ENCODE data around the gene PSME4.

Gene PSME4, protein sequence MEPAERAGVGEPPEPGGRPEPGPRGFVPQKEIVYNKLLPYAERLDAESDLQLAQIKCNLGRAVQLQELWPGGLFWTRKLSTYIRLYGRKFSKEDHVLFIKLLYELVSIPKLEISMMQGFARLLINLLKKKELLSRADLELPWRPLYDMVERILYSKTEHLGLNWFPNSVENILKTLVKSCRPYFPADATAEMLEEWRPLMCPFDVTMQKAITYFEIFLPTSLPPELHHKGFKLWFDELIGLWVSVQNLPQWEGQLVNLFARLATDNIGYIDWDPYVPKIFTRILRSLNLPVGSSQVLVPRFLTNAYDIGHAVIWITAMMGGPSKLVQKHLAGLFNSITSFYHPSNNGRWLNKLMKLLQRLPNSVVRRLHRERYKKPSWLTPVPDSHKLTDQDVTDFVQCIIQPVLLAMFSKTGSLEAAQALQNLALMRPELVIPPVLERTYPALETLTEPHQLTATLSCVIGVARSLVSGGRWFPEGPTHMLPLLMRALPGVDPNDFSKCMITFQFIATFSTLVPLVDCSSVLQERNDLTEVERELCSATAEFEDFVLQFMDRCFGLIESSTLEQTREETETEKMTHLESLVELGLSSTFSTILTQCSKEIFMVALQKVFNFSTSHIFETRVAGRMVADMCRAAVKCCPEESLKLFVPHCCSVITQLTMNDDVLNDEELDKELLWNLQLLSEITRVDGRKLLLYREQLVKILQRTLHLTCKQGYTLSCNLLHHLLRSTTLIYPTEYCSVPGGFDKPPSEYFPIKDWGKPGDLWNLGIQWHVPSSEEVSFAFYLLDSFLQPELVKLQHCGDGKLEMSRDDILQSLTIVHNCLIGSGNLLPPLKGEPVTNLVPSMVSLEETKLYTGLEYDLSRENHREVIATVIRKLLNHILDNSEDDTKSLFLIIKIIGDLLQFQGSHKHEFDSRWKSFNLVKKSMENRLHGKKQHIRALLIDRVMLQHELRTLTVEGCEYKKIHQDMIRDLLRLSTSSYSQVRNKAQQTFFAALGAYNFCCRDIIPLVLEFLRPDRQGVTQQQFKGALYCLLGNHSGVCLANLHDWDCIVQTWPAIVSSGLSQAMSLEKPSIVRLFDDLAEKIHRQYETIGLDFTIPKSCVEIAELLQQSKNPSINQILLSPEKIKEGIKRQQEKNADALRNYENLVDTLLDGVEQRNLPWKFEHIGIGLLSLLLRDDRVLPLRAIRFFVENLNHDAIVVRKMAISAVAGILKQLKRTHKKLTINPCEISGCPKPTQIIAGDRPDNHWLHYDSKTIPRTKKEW (N-terminal part only)

DNA sequence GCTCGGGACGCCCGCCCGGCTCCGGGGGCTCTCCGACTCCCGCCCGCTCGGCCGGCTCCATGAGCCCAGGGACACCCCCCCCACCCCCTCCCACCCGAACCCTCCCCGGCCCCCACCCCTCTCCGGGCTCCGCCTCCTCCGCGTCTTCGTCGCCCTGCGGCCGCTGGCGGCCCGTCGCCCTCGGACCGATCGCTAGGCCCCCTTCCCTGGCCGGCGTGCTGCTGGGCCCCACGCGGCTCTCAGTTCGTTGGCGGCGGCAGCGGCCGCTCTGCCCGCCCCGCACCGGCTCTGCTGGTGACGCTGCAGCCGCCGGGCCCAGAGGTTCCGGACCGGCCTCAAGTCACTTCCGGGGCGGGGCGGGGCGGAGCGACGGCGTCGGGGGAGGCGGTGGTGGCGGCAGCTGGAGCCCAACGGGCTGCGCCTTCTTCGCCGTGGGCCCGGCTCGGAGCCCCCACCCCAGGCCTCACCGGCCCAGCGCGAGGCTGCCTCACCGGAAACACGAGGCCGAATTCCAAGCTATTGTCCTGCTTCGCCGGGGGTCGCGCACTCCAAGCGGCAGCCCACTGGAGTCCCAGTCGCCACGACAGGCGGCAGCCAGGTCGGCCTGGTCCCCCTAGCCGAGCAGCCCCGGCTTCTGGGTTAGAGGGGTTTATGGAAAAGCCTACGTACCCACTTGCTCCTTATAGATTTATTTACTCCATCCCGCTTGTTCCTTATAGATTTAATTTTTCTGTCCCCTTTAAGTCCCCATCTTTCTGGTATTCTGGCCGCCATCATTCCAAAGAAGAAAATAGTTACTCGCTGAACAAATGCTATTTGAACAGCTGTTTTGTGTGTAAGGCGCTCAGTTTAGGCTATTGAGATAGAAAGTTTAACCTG is at the start of gene PSME4:
PSME4 (minus strand) TSS at position 270 of the 879 bp plus-strand sequence; CDS start at position 61, 209 bp downstream.
- peak; percentile 93 to 94 (median 93) for DNase-seq

DNA sequence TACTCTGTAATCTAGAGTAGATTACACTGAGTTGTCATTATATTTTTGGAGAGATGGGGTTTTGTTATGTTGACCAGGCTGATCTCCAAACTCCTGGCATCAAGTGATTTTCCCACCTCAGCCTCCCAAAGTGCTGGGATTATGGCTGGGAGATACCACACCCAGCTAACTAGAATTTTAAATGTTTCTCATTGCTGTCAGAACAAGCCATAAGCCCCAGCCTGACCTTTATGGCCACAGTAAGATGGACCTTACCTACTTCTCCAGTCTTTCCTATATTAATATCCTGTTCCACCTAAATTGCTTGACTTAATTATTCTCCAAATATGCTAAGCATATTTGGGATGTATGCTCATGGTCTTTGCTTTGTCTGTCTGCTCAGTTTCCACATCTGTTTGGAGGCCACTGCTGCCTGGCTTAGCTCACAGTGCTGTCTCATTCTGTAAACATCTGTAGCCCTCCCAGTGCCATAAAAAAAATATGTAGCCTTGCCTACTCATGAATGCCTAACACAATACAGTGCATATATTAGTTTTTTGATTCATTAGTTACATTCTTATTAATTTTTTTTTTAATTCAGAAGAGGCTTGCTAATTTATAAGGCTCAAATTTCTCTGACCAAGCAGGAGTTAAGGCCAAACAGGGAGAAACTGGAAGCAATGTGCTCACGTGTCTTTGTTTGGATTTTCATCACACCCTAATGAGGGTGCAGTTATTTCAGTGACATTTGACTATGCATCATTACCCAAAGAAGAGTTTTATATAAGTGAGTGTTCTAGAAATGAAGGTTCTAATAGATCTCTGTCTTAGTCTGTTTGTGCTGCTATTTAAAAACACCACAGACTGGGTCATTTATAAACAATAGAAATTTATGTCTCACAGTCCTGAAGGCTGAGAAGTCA is 45.3 kb upstream of the PSME4 start:
- DNase-seq = peak in 1 of 3 experiments; percentile 36

DNA sequence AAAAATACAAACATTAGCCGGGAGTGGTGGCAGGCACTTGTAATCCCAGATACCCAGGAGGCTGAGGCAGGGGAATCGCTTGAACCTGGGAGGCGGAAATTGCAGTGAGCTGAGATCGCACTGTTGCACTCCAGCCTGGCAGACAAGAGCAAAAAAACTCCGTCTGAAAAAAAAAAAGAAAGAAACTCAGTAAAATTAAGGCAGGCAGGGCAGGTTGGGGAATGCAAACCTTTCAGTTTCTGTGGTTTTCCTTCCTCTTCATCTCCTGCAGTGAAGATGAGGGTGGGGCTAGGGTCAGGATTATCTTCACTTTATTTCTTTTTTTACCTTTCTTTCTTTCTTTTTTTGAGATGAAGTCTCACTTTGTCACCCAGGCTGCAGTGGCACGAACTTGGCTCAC is 43.2 kb upstream of the PSME4 start:
- no peak for DNase-seq

DNA sequence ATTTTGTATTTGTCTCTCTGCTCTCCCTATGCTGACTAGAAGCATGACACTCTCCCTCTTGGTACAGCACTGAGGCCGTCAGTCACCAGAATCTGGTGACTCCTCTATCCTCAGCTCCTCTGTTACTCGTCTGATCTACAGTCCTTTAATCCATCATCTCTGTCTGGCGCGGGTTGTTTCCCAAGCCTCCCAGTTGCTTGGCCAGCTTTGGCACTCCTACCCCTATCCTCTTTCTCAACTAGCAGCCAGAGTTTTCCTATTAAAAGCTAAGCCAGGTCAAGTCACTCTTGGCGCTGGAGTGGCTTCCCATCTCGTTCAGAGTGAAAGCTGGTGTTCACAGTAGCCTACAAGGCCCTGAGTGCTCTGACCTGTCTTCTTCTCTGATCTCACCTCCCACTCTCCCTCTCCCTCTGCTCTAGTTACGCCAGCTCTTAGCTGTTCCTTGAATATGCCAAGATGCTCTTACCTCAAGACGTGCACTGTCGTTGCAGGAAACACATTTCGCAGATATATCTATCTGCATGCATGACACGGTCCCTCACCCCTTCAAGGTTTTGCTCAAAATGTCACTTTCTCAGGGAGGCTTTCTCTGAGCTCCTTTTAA is 41.8 kb upstream of the PSME4 start:
- no peak for DNase-seq

DNA sequence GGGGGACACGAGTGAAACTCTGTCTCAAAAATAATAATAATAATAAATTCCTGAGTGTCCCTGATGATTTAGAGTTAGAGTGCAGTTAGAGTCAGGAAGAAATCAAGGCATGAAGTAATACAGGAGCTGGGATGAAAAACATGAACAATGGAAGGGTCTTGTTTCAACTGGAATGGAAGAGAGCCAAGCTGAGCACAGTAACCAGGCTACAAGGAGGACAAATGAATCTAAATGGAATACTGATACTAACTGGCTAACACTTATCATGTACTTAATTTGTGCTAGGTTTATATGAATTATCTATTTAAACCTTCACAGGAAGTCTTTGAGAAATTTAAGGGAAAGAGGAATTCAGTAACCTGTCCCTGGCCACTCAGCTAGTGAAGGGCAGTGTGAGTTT is 38.8 kb upstream of the PSME4 start:
- DNase-seq = no peak

DNA sequence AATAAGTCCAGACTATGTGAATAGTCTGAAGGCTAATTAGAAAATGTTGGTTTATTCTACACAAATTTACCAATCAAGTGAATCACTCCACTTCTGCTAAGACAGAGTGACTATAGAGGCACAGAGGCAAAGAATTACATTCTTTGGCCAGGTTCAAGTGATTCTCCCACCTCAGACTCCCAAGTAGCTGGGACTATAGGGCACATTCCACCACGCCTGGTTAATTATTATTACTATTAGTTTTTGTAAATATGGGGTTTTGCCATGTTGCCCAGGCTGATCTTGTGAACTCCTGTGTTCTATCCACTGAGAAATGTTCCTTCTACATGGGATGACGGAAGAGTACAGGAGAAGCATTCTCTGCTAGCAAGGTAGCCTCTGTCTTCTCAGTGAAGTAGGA is 37.6 kb upstream of the PSME4 start:
- DNase-seq = no peak

DNA sequence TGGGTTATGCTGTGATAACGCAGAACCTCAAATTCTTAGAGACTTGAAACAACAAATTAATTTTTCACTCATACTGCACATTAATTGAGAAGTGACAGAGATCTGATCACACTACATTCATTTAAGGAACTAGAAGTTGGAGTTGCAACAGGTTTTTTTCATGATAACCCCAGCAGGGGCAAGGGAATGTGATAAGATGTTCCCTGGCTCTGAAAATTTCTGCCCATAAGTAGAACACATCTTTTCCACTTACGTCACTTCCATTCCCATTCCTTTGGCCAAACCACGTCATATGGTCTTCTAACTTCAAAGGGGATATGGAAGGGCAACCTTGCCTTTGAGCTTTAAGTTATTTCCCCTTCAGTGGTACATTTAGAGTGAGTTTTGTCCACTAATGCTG is 29.7 kb upstream of the PSME4 start:
- DNase-seq = no peak

DNA sequence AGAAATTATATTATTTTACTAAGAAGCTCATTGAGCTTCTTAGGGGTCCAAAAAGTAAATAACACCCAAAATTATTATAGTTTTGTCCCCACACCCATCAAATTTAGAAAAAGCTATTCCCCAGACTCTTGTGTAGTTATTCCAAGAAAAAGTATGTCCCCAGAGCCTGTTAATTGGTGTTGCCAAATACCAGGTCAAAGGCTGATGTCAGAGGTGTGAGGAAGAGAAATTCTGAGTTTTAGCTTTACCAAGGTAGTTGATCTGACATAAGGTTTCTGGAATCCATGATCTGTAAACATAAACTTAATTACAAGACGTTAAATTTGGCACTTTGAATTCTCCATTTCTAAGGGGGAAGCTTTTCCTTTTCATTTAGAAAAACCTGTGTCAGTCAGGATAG is 29.3 kb upstream of the PSME4 start:
- no peak for DNase-seq

DNA sequence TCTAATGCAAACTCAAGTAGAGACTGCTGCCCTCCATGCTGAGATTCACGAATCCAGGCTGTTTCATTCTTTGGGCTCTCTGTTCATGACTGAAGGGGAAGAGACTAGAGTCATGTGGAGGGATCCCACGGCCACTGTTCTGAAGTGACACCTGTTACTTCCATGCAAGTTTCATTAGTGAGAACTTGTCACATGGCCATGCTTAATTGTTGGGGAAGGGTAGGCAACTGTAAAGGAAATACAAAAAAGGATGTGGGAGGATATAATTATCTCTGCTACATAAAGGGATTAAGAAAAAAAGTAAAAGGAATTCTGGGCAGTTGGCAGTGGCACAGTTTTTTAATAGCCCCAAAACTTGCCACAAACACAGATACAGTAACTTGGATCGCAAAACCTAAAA is 28.0 kb upstream of the PSME4 start:
- peak in 1 of 3 experiments; percentile 7 for DNase-seq

DNA sequence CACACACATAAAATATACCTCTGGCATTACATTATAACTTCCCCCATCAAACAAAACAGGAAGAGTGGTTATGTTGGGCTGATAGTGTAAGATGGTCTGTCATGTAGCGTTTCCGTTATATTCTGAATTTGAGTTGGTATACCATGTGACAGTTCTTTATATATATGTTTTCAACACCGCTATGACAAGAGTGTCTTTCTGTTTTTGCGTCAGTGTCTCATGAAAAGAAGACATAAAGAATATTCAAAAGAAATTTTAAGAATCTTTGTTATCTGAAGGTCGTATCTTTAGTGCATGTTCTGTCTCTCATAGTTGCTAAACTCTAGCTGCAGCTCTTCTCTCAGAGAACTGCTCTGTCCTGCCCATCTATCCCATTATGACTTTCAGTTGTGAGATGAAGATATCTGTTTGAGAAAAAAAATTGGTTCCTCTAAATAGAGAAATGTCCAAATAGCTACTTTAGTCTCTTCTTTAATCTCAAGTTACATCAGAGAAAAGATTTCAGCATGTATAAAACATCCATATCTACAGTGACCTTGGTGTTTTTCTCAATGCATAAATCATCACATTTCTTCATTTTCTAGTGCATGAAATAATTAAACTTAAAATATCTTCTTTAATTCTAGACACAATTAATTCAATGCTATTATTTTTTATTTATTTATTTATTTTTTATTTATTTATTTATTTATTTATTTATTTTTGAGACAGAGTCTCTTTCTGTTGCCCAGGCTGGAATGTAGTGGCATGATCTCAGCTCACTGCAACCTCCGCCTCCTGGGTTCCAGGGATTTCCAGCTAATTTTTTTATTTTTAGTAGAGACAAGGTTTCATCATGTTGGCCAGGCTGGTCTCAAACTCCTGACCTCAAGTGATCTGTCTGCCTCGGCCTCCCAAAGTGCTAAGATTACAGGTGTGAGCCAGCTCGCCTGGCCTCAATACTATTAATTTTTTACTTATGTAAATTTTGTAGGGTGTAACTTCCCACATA is 24.3 kb upstream of the PSME4 start:
- no peak for DNase-seq

DNA sequence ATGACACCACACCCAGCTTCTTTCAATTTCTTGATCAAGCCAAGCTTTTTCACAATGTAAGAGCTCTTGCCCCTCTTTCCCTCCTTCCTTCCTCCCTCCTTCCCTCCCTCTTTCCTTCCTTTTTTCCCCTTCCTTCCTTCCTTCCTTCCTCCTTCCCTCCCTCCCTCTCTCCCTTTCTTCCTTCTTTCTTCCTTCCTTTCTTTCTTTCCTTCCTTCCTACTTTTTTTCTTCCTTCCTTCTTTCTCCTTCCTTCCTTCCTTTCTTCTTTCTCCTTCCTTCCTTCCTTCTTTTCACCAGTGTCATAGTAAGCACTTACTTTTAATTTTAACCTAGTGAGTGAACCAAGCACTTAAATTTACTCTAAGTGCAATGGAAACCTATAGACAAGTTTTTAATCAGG is 21.2 kb upstream of the PSME4 start:
- DNase-seq = no peak

DNA sequence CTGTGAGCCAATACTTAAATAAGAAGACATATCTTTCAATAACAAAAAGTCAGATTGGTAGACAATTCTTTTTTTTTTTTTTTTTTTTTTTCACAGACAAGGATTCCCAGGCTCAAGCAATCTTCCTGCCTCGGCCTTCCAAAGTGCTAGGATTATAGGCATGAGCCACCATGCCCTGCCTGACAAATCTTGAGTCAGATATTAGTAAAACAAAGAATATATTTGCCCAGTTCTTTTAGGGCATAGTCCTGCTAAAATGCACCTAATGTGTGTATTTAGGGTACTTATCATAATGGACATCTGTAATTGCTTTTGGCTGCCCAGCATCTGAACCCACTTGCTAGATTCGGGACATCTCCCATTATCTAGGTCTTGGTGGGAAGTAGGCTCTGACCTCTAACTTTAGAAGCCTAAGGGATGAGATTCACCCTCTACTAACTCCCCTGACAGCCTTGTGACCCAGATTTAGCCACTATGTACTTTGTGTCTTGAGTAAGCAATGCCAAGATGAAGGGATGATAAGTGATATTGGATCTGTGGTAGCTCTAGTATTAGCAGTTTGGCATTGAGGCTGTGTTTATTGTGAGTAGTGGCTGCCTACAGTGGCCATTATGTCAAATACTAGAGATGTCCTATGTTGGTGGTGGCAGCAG is 18.5 kb upstream of the PSME4 start:
- DNase-seq = no peak

DNA sequence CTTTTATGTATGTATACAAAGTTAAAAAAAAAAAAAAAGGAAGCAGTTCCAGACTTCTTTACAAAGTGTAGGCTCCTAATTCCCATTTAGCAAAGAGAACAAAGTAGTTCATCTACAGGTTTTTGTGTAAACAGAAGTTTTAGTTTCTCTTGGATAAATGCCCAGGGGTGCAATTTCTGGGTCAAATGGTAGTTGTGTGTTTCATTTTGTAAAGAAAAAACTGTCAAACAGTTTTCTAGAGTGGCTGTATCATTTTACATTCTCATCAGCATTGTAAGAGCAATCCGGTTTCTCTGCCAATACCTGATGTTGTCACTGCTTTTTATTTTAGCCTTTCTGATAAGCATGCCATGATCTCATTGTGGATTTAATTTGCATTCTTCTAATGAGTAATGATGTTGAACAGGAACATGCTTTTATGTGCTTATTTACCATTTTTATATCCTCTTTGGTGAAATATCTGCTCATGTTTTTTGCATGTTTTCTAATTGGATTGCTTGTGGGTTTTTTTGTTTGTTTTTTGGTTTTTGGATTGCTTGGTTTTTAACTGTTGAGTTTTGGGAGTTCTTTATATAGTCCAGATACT is 16.6 kb upstream of the PSME4 start:
- DNase-seq = peak; percentile 28 to 84 (median 62)

DNA sequence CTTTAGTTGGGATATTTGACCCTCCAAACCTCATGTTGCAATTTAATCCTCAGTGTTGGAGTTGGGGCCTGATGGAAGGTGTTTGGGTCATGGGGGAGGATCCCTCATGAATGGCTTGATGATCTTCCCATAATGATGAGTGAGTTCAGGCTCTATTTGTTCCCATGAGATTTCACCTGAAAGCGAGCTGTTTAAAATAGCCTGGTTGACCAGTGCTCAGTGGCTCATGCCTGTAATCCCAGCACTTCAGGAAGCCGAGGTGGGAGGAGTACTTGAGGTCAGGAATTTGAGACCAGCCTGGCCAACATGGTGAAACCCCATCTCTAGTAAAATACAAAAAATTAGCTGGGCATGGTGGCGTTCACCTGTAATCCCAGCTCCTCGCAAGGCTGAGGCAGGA is 14.9 kb upstream of the PSME4 start:
- no peak for DNase-seq

DNA sequence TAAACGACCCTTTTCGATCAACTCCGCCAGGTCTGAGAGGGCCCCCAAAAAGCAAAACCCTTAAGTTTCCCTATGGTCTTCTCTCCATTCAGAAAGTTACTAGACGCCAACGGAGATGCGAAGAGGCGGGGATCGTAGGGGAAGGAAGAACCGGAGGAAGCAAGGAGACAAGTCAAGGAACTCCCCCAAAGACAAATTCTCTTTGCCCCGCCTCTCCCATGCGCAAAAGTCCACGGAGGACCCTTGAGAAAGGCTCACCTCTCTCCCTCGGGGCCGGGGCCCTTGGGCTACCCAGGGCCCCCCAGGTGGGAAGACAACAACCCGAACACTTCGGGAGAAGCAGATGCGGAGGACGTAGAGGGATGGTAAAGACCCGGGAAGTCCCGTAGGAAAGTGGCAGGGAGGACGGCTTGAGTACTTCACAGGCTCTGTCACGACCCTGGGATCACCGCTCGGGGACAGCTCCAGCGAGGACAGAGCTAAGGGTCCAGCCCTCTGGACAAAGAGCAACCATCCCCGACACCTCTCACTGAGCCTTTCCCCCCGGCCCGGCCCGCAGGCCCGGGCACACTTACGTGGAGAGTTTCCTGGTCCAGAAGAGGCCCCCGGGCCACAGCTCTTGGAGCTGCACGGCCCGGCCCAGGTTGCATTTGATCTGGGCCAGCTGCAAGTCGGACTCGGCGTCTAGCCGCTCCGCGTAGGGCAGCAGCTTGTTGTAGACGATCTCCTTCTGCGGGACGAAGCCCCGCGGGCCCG is 647 bp downstream of the PSME4 start:
- DNase-seq = peak; percentile 44 to 82 (median 81)

DNA sequence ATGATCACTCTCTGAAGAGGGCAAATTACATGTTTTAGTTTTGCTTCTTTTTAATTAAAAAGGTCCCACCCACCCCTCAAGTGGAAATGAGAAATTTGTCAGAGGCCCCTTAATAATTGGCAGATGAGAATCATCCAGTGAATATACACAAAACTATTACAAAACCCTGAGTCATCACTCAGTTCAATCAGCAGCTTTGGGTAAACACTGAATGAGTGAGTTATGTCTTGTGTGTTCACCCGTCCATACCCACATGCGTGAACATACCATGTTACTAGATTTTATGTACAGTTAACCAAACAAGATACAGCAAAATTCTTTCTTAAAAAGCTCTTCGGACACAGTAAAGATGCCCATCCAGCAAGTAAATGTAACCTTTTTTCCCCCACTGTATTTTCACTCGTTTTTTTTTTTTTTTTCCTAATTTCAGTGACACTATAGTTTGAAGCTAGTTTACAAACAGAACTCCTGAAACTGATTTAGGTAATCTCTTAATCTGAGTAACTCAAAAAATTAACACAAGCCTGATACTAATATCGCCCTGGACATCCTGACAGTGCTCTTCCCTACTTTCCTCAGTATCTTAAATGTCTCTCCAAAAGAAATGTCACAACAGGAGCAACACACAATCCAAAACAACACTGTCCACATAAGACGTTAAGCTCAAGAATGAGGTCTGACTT is 1.4 kb downstream of the PSME4 start:
- DNase-seq = peak; percentile 21 to 79 (median 35)
